ENCODE data around the gene ADAMTS10. TPM values are rescaled to one million over a fixed set of nuclear protein-coding genes. Genes with fewer than 3 reads are reported as not detected.

Gene ADAMTS10
- total RNA-seq, 1 donor from 2014 or later = 58.7 TPM

DNA sequence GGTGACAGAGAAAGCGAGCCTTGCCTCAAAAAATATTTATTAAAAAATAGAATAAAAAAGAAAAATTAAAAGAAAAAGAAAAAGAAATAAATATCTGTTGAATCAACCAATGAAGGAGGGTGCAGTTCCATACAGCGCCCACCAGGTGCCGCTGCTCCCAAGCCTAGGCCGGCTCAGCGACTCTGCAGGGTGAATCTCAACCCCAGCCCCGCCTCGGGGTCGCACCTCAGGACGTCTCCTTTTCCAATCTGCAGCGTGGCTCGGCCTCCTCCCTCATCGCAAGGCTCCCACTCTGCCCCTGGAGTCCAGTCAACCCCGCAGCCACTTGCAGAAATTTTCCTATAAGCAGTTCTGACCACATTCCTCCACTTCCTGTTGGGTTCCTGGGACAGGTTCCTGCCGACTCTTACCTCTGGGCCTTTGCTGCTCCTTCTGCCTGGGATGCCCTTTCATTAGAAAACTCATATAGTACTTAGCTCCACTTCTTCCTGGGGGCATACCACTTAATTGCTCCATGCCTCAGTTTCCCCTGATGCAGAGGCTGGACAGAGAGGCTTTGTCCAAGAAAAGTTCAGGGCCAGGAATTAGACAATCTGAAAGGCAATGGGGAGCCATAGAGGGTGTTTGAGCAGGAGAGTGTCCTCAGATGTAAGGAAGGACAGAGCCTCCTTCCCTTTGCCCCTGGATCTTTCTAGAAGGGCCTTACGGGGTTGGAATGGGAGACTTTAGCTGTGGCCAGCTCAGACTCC, 44.2 kb upstream of the ADAMTS10 start:
- peaks cover 34% of the 10 kb centered on the region for H3K9me3 Mint-ChIP-seq (ENCODE audit: unreplicated experiment)
- TF ChIP-seq, protein P1, sequence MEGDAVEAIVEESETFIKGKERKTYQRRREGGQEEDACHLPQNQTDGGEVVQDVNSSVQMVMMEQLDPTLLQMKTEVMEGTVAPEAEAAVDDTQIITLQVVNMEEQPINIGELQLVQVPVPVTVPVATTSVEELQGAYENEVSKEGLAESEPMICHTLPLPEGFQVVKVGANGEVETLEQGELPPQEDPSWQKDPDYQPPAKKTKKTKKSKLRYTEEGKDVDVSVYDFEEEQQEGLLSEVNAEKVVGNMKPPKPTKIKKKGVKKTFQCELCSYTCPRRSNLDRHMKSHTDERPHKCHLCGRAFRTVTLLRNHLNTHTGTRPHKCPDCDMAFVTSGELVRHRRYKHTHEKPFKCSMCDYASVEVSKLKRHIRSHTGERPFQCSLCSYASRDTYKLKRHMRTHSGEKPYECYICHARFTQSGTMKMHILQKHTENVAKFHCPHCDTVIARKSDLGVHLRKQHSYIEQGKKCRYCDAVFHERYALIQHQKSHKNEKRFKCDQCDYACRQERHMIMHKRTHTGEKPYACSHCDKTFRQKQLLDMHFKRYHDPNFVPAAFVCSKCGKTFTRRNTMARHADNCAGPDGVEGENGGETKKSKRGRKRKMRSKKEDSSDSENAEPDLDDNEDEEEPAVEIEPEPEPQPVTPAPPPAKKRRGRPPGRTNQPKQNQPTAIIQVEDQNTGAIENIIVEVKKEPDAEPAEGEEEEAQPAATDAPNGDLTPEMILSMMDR (IDR thresholded peaks at IDR 0.05; ENCODE audit: unreplicated experiment) = peak; percentile 93
- H3K27ac Mint-ChIP-seq (ENCODE audit: unreplicated experiment) = no peak overlapping the region
- H3K27me3 Mint-ChIP-seq (ENCODE audit: unreplicated experiment) = peaks cover 10% of the 10 kb centered on the region
- H3K36me3 Mint-ChIP-seq (ENCODE audit: low read depth, unreplicated experiment) = peaks cover 15% of the 10 kb centered on the region
- DNase-seq (ENCODE audit: low spot score) = peak; percentile 58
- H3K4me3 Mint-ChIP-seq (ENCODE audit: unreplicated experiment) = no peak overlapping the region
- no peaks in the 10 kb centered on the region for H3K4me1 Mint-ChIP-seq (ENCODE audit: unreplicated experiment)

DNA sequence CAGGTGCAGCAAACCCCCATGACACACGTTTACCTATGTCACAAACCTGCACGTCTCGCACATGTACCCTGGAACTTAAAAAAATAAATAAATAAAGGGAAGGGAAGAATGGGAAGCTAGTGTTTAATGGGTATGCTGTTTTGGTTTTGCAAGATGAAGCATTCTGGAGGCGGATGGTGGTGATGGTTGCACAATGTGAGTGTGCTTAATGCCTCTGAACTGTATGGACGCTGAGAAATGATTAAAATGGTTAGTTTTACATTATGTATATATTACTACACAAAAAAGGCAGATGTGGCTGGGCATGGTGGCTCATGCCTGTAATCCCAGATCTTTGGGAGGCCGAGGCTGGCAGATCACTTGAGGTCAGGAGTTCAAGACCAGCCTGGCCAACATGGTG, 37.7 kb upstream of the ADAMTS10 start:
- peaks cover 20% of the 10 kb centered on the region for H3K9me3 Mint-ChIP-seq (ENCODE audit: unreplicated experiment)
- no peak overlapping the region for H3K27ac Mint-ChIP-seq (ENCODE audit: unreplicated experiment)
- no peaks in the 10 kb centered on the region for H3K4me1 Mint-ChIP-seq (ENCODE audit: unreplicated experiment)
- DNase-seq (ENCODE audit: low spot score) = no peak
- H3K27me3 Mint-ChIP-seq (ENCODE audit: unreplicated experiment) = peaks cover 9% of the 10 kb centered on the region
- peaks cover 5% of the 10 kb centered on the region for H3K36me3 Mint-ChIP-seq (ENCODE audit: low read depth, unreplicated experiment)
- no peak overlapping the region for H3K4me3 Mint-ChIP-seq (ENCODE audit: unreplicated experiment)
- TF ChIP-seq, protein P1 (IDR thresholded peaks at IDR 0.05; ENCODE audit: unreplicated experiment) = no peak

DNA sequence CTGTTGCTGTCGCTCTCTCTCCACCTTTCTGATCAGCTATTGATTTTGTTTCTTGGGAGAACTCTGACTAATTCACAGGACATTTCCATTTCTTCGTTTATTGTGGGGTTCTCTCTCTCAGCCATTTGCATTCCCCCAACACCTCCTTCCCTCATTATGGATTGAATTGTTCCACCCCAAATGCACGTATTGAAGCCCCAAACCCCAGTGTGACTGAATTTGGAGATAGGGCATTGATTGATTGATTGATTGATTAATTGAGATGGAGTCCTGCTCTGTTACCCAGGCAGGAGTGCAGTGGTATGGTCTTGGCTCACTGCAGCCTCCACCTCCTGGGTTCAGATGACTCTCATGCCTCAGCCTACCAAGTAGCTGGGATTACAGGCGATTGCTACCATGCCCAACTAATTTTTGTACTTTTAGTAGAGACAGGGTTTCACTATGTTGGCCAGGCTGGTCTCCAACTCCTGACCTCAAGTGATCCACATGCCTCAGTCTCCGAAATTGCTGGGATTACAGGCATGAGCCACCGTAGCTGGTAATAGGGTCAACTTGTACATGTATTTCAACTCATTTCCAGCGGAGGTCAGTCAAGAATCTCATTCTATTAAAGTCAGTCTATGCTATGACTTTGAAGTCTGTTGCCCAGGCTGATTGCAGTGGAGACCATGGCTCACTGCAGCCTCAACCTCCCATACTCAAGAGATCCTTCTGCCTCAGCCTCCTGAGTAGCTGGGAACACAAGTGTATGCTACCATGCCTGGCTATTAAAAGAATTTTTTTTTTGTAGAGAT, 33.5 kb upstream of the ADAMTS10 start:
- no peak for DNase-seq (ENCODE audit: low spot score)
- Mint-ChIP-seq H3K4me3 (ENCODE audit: unreplicated experiment) (no peak overlapping the region), H3K9me3 (ENCODE audit: unreplicated experiment) (peaks cover 24% of the 10 kb centered on the region), H3K27ac (ENCODE audit: unreplicated experiment) (no peak overlapping the region), H3K36me3 (ENCODE audit: low read depth, unreplicated experiment) (peaks cover 5% of the 10 kb centered on the region), H3K4me1 (ENCODE audit: unreplicated experiment) (no peaks in the 10 kb centered on the region), H3K27me3 (ENCODE audit: unreplicated experiment) (peaks cover 12% of the 10 kb centered on the region)
- TF ChIP-seq, protein P1 (IDR thresholded peaks at IDR 0.05; ENCODE audit: unreplicated experiment) = no peak

DNA sequence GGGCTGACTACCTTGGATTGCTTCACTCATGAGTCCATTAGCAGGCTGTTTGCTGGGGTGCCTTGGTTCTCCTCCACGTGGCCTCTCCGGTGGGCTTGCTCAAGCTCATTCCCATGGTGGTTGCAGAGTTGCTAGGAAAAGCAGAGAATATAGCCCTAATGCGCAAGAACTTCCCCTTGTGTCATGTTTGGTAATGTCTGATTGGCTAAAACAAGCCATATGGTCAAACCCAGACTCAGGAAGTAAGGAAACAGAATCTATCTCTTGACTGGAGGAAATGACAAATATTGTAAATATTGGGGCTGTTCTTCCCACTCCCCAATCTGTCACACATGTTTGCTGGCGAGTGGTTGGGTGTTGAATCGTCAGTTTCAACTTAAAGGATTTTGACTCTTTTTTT, 32.0 kb upstream of the ADAMTS10 start:
- Mint-ChIP-seq H3K9me3 (ENCODE audit: unreplicated experiment) (peaks cover 27% of the 10 kb centered on the region), H3K36me3 (ENCODE audit: low read depth, unreplicated experiment) (peaks cover 5% of the 10 kb centered on the region), H3K4me3 (ENCODE audit: unreplicated experiment) (peak overlapping the region; percentile 11), H3K27ac (ENCODE audit: unreplicated experiment) (no peak overlapping the region), H3K27me3 (ENCODE audit: unreplicated experiment) (peaks cover 11% of the 10 kb centered on the region), H3K4me1 (ENCODE audit: unreplicated experiment) (no peaks in the 10 kb centered on the region)
- TF ChIP-seq, protein P1 (IDR thresholded peaks at IDR 0.05; ENCODE audit: unreplicated experiment) = no peak
- no peak for DNase-seq (ENCODE audit: low spot score)
